Uterus (tissue), 4 donors: ENCODE results near the gene CEP63. TPM values are rescaled to one million over a fixed set of nuclear protein-coding genes. Genes with fewer than 3 reads are reported as not detected.

Experiments
- DNase-seq, 2 donors: peaks; one replicate each; pipeline ENCODE4 v3.0.0-alpha.2; 2019 to 2020
- H3K27ac ChIP-seq, 2 donors: fragments of 200-600 bp; sonication (generic); 1 replicate in 1 of 2; 2 replicates in 1 of 2; pipeline ENCODE4 v1.5.1; 2016 to 2018
- H3K27me3 ChIP-seq, 2 donors: fragments of 200-600 bp; sonication (generic); one replicate each; pipeline ENCODE4 v1.5.1; 2018 to 2019; ENCODE audit warnings: control low read depth in 1 of 2
- H3K36me3 ChIP-seq, 2 donors: fragments of 200-600 bp; sonication (generic); one replicate each; pipeline ENCODE4 v1.5.1; 2019; ENCODE audit warnings: control low read depth in 1 of 2
- H3K4me1 ChIP-seq, 2 donors: fragments of 200-600 bp; sonication (generic); one replicate each; pipeline ENCODE4 v1.5.1; 2018 to 2019; ENCODE audit warnings: control low read depth in 1 of 2
- H3K4me3 ChIP-seq, 2 donors: fragments of 200-600 bp; sonication (generic); 1 replicate in 1 of 2; 2 replicates in 1 of 2; pipeline ENCODE4 v1.5.1; 2018 to 2019; ENCODE audit warnings: mild to moderate bottlenecking in 1 of 2
- H3K9me3 ChIP-seq, 2 donors: fragments of 200-600 bp; sonication (generic); one replicate each; pipeline ENCODE4 v1.5.1; 2019; ENCODE audit warnings: control low read depth in 1 of 2
- CTCF ChIP-seq, 4 experiments: fragments of 200-600 bp in 2 of 4; fragments of 450-650 bp in 2 of 4; sonication (generic) in 2 of 4; IDR thresholded peaks; one replicate each; pipeline ENCODE4 v1.5.1; 2016 to 2019; ENCODE audit warnings: antibody characterized with exemption in 4 of 4, mild to moderate bottlenecking in 2 of 4, moderate library complexity in 1 of 4
- POLR2A ChIP-seq, 2 donors: fragments of 450-650 bp; IDR thresholded peaks; one replicate each; pipeline ENCODE4 v1.6.1; 2016; ENCODE audit warnings: antibody characterized with exemption in 2 of 2, mild to moderate bottlenecking in 1 of 2, moderate library complexity in 1 of 2
- intact Hi-C: fragments of 100-400 bp; cut with DNase I; formaldehyde crosslinking; loops from one replicate; pipeline ENCODE4 v1.15.1; 2023; ENCODE audit warnings: low total_unique reads
- total RNA-seq, 4 donors: library from RNA; depleted of rRNA in 3 of 4; stranded (reverse); fragments of >200 nt in 3 of 4; gene quantifications; one replicate each; pipeline versions ENCODE4 v1.1.0 to v1.2.4, GENCODE V29; 2014 to 2023
- donor health status: DM: yes; HTN: yes; CAD: no.

CEP63 gene
- total RNA-seq, 4 donors from 2014 or later, result 5.9 to 25.5 (median 16.5) TPM

GRCh38 chr3:134602440-134602814, 116.6 kb downstream of the CEP63 start:
- no peaks in the 10 kb centered on the region for H3K27me3 ChIP-seq
- intact Hi-C loops, result no loop called here
- H3K27ac ChIP-seq, result no peak overlapping the region
- H3K4me1 ChIP-seq, result no peaks in the 10 kb centered on the region
- TF ChIP-seq POLR2A (IDR thresholded peaks at IDR 0.05) (no peak), CTCF (IDR thresholded peaks at IDR 0.05) (no peak)
- H3K36me3 ChIP-seq, result no peaks in the 10 kb centered on the region
- no peaks in the 10 kb centered on the region for H3K9me3 ChIP-seq
- no peak overlapping the region for H3K4me3 ChIP-seq
- no peak for DNase-seq

- no peaks in the 10 kb centered on the region for H3K27me3 ChIP-seq
- no peak overlapping the region for H3K4me3 ChIP-seq
- intact Hi-C loops, result no loop called here
- TF ChIP-seq CTCF (IDR thresholded peaks at IDR 0.05) (no peak), POLR2A (IDR thresholded peaks at IDR 0.05) (no peak)
- H3K4me1 ChIP-seq, result no peaks in the 10 kb centered on the region
- no peak overlapping the region for H3K27ac ChIP-seq
- no peaks in the 10 kb centered on the region for H3K9me3 ChIP-seq
- DNase-seq, result no peak
- H3K36me3 ChIP-seq, result no peaks in the 10 kb centered on the region
Observed at GRCh38 chr3:134603480-134603879, 117.6 kb downstream of the CEP63 start.

GRCh38 chr3:134603956-134604355, 118.1 kb downstream of the CEP63 start:
- TF ChIP-seq CTCF (IDR thresholded peaks at IDR 0.05) (no peak), POLR2A (IDR thresholded peaks at IDR 0.05) (no peak)
- intact Hi-C loops, result no loop called here
- no peaks in the 10 kb centered on the region for H3K36me3 ChIP-seq
- no peaks in the 10 kb centered on the region for H3K9me3 ChIP-seq
- no peak for DNase-seq
- H3K27me3 ChIP-seq, result no peaks in the 10 kb centered on the region
- H3K27ac ChIP-seq, result no peak overlapping the region
- H3K4me3 ChIP-seq, result no peak overlapping the region
- no peaks in the 10 kb centered on the region for H3K4me1 ChIP-seq

- no peaks in the 10 kb centered on the region for H3K36me3 ChIP-seq
- no peaks in the 10 kb centered on the region for H3K9me3 ChIP-seq
- no peak overlapping the region for H3K4me3 ChIP-seq
- no peak for DNase-seq
- H3K4me1 ChIP-seq, result no peaks in the 10 kb centered on the region
- TF ChIP-seq POLR2A (IDR thresholded peaks at IDR 0.05) (no peak), CTCF (IDR thresholded peaks at IDR 0.05) (no peak)
- intact Hi-C loops, result no loop called here
- no peaks in the 10 kb centered on the region for H3K27me3 ChIP-seq
- H3K27ac ChIP-seq, result no peak overlapping the region
Observed at GRCh38 chr3:134605556-134605955, 119.7 kb downstream of the CEP63 start.

- Histone ChIP-seq H3K36me3 (no peaks in the 10 kb centered on the region), H3K4me3 (no peak overlapping the region), H3K4me1 (no peaks in the 10 kb centered on the region), H3K9me3 (no peaks in the 10 kb centered on the region), H3K27ac (no peak overlapping the region), H3K27me3 (no peaks in the 10 kb centered on the region)
- TF ChIP-seq POLR2A (IDR thresholded peaks at IDR 0.05) (no peak), CTCF (IDR thresholded peaks at IDR 0.05) (no peak)
- intact Hi-C loops, result no loop called here
- DNase-seq, result no peak
Observed at GRCh38 chr3:134606033-134607025, 120.5 kb downstream of the CEP63 start.
